Raji (cell line): ENCODE measurements around the gene PIK3R1.

ENCODE experiments used
- POLR2A ChIP-seq: IDR thresholded peaks from 2 replicates; pipeline ENCODE4 v1.6.1; 2011; ENCODE audit warnings: low read depth, low read length, control low read depth; ENCODE audit not compliant: insufficient read depth

PIK3R1 gene

DNA sequence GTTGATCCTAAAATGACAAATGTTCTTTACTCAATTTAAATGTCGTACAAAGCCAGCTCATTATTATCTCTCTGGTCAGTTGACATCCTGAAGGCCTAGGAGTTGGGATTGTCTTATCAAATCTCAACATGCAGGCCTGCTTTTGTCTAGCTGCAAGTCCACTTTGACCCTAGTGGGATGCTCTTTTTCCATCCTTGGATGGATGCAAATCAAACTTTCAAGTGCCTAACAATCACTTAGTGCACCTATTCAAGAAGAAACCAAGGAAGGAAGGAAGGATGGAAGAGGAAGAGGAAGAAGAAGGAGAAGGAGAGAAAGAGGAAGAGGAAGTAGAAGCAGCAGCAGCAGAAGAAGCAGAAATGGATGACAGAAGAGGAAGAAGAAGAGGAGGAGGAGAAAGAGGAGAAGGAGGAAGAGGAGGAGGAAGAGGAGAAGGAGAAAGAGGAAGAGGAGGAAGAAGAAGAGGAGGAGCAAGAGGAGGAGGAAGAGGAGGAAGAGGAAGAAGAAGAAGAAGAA, 109.6 kb downstream of the PIK3R1 start:
- no peak for TF ChIP-seq POLR2A

DNA sequence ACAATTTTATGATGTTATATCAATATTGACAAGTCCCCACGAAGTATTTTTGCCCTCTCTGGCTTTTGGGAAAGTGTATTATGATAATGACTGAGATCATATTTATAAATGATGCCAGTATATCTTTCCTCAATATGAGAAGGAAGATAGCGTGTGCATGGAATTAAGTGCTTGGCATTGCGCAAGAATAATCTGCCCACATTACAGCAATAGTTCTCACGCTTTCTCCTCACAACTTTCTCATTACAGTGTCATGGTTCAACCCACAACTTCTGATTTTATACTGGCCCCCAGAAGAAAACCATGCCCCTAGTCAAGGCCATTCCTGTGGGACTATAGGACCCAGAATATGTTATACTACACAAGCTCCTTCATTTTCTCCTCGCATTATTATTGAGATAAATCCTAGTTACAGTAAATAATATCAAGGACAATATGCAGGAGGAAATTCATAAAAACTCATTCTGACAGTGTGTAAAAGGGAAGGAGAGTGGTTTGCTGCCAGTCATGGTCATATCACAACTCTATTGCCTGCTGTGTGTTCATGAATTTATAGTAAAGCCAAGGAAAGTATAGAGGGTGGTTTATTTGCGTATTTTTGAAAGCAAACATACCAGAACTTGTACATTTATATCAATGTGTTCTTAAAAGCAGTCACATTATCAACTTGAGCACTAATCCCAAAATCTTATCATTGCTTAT, 114.1 kb downstream of the PIK3R1 start:
- TF ChIP-seq POLR2A = no peak

DNA sequence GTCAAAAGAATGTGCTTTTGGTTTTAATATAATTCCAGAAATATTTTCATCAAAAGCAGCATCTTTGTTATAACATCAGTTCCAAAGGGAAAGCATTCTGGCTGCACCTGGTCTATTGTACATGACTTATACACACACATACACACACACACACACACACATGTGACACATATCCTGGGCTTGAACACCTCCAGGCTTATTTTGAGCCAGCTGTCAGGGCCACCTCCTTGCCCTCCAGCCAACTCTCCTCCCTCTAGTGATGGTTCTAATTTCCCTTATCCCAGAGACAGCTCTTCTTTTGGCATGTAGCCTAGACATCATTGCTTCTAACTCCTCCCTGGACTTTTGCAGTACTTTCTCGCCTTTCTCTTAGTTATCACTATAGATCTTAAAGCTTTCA, 115.0 kb downstream of the PIK3R1 start:
- no peak for TF ChIP-seq POLR2A

DNA sequence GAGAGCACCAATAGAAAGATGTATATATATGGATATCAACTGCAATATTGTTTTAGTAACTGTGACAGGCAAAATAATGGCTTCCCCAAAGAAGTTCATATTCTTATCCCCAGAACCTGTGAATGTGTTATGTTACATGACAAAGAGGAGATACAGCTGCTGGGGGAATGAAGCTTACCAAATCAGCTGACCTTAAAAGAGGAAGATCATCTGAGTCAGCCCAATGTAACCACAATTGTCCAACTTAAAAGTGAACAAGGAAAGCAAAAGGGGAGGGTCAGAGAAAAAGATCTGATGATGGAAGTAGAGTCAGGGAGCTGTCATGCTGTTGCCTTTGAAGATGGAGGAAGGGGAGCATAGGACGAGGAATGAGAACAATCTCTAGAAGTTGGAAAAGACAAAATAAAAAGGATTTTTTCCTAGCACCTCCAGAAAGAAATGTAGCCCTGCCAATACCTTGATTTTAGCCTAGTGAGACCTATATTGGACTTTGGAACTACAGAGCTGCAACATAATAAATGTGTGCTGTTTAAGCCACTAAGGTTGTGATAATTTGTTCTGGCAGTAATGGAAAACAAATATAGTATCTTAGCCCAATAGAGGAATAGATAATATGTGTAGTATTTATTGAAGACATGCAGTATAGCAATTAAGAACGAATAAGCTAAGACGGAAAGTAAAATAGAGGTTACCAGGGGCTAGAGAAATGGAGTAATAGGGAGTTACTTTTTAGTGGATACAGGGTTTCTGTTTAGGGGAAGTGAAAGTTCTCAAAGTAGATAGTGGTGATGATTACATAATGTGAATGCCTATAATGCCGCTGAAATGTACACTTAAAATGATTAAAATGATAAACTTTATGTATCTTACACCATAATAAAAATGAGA, 115.9 kb downstream of the PIK3R1 start:
- no peak for TF ChIP-seq POLR2A

DNA sequence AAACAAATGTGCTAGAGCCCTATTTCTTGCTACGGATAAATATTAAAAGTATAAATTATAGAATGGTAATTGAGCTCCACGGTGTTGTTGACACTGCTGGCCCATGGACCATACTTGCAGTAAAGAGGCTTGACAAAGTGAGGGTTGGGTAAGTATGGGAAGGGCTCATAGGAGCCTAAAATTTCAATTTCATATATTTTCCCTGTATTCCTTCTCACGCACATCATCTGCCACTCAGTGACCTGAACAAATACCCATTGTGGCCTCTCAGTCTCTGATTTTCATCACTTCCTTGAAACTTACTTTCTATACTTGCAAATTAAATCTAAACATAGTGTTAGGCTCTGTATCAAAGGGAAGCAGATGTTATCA, 116.5 kb downstream of the PIK3R1 start:
- no peak for TF ChIP-seq POLR2A

DNA sequence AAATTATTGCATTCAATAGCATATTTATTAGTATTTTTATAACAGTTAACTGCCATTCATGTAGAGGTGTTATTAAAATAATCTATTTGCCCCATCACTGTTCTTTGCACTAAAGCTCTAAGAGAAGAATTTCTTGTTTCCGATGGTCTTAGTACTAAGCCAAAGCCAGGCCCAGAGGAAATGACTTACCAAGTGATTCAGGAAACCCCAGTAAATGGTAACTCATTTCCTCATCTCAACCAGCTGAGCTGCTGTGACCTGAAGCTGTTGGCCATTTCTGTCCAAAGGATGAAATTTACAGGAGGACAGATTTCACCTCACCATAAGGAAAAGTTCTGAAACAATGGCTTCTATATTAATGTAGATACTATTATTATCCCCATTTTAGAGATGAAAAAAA, 117.0 kb downstream of the PIK3R1 start:
- TF ChIP-seq POLR2A = no peak

DNA sequence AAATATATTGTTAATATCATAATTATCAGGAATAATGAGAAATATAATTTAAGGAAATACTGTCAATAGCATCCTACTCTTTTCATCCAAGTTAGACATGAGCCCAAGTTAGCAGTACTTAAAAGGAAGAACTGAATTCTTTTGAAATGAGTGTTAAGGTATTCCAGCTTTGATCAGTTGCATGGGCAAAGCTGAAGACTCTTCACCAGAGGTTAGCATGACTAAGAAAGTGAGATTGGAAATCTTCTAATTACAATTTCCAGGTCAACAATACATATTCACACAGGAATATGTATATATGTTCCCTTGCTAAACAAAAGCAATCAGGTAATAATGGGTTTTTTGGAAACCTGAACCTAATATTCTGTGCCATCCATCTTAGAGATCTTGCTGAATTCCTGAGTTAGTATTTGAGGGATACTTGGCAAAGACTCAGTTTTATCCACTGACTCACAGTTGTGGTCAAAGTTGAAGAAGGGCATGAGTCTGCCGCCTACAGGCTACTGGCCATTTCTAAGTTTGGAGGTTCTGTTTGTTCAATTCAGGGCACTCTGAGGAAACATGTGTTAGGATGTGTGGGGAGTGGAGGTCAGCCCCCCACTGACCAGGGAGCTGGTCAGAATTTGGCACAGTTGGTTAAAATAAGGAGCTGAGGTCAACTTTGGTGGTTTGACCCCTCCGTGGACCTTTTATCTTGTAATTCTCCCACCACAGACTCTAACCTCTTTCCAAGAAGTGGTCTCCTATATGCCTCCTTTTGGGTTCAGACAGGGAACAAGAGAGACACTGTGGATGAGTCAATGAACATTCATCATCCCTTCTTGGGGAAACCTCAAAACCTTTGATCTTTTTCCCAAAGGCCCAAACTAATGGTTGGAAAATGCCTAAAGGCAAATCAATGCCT, 118.3 kb downstream of the PIK3R1 start:
- TF ChIP-seq POLR2A = no peak

DNA sequence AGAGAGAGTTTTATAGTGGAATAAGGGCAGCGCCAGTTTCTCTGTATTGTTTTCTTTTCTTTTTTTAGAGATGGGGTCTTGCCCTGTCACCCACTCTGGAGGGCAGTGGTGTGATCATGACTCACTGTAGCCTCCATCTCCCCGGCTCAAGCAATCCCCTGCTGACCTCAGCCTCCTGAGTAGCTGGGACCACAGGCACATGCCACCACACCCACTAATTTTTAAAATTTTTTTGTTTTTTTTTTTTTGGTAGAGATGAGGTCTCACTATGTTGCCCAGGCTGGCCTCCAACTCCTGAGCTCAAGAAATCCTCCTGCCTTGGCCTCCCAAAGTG, 119.0 kb downstream of the PIK3R1 start:
- TF ChIP-seq POLR2A = no peak

DNA sequence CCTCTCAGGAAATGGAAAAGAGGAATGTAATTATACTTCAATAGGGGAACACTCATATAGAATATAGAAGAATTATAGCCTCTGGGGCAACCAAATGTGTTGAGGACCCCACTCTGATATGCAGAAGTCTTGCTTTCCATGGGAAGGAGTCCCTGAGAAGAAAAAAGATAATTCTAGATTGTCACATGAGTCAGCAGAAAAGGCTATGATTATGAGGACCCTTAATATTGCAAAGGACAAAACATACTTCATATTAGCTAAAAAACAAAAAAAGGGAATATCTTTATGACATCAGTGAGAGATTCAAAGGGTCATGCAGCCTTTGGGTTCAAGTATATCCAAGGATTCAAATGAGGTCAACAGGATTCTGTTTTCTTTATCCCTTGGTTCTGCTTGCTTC, 119.5 kb downstream of the PIK3R1 start:
- no peak for TF ChIP-seq POLR2A

DNA sequence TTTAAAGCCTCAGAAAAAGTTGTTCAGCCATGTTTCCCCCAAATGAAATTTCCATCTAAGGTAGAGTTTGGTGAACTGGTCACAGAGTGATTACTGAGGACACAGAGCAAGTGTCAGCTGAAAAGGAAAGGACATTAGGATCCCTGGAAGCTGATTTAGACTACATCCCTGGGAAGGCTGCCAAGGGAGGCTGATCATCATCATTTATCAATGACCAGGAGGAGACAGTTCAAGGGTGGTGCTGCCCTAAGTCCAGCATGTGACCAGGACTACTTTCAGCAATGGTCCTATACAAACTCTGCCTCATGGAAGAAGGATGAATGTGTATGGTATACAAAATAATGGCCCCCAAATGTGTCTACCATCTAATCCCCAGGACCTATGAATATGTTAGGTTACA, 120.6 kb downstream of the PIK3R1 start:
- no peak for TF ChIP-seq POLR2A

DNA sequence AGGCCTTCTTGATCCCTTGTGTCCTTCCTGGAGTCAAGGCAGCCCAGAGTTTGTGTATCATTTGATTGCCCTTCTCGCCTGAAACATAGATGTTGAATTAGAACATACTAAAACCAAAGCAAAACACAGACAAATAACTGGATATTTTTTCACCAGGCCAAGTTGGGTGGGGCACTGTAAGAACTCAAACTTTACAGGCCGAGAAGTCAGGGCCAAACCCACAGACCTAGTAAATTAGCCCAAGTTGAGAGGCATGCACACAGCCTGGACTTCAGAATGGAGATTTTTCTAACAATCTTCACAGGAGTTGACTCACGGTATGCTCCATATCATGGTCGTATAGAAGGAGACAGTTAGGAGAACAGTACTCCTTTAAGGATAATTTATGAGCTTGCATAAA, 121.7 kb downstream of the PIK3R1 start:
- no peak for TF ChIP-seq POLR2A

DNA sequence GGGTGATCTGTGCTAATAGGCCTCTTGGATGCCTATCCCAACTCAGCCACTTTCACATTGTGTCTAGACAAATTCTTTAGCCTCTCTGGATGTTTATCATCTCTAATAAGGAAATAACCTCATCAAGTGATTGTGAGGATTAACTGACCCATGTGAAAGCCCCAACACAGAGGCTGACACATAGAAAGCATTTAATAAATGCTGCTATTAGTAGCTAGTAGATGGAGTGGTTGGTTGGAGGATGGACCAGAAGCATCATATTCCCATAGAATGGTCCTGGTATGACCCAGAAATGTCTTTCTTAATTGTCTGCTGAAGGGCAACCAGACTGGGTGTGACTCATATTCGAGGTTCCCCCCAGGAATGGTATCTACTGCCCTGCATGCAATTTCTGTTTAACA, 124.4 kb downstream of the PIK3R1 start:
- TF ChIP-seq POLR2A = no peak

DNA sequence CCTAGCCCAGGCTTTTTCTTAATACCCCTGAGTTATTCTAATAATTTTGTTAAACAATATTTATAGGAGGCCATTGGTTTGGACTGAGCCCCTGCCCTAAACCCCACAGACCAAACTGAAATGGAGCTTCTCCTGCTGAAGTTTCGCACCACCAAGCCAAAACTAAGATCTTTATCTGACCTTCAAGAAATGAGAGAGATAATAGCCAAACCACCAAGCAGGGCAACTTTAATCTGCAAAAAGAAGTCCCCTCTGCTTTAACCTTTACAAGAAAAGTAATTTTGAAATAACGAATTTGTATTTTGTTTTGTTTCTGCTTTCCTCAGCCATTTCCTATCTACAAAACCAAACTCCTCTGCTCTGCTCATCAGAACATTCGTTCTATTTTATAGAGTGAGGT, 125.5 kb downstream of the PIK3R1 start:
- no peak for TF ChIP-seq POLR2A

DNA sequence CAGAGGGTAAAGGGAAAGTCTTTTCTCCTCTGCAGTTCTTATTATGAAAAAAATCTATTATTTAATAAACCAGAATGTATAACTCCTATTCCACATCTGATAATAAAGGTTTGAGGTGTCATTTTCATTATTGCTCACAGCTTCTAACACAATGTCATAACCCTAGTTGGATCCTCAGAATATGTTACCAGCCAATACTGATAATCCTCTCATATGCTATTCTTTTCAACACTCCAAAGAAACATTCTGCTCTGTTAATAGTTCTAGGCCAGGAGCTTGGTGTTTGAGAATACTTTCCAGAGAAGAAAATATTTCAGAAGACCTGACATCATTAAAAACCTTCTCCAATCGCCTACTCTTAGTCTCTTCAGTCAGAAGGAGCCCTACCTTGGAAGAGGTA, 127.1 kb downstream of the PIK3R1 start:
- no peak for TF ChIP-seq POLR2A

DNA sequence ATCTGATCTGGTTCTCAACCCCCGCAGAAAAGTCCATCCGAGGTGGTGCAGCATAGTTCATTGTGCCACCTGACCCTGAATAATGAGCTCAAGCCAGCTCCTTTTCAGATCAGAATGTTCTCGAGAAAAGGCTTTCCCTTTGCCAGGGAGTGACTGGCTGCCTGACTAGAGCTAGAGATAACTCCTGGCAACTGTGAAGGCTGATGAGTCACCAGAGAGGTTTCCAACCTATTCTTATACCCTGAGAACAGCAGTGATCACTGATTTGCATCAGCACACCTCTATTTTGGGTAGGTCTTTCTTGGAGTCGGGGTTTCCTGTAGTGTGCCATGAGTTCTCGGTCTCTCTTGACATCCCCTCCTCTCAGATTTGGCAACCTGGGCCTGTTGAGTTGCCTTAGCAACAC, 127.9 kb downstream of the PIK3R1 start:
- TF ChIP-seq POLR2A = no peak
